HG03460 (cell line): Measurements from ENCODE around the gene SV2C.
"Not testable (repeated sequence)": the region's sequence is repeated elsewhere in the genome, so short reads cannot be mapped to it uniquely, and the experiment has no call there.

Experiments
- ATAC-seq: cut with Tn5 transposase; IDR thresholded peaks from one replicate; pipeline ENCODE4 v1.9.1; 2021; ENCODE audit not compliant: unreplicated experiment

SV2C gene

DNA sequence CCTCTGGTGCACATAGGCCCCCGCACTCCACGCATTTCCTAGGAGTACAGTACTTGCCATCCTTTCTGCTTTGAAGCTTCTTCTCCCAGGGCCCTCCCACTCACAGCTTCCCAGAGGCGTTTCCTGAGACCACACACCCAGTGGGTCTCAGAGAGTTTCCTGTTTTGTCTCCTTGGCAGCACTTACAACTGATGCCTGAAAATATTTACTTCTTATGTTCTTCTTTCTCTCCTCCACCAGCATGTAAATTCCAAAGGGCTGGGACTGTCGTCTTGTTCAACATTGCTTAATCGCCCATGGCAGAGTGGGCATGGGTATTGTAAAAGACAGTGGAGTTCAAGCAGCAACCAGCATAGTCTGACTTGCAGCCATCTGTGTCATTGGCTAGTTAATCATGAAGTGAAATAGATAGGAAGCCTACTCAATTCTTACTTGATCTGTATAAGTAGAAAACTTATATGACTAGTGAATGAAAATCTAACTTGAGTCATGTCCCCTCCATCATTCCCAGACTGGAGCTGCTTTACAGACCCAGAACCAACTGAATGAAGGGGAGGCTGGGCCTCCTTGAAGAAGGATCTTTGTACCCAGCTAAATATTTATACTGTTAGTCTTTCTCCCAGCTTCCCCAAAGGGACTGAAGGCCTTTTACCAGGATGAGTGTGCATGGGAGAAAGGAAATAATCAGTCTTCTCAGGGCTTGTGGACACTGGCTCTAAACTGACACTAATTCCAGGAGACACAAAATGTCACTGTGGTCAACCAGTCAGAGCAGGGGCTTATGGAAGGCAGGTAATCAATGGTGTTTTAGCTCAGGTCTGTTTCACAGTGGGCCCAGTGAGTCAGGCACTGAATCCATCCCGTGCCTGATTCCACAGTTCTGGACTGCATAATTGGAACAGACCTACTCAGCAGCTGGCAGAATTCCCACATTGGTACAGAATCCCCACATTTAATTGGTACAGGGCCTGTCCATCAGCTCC is 116.4 kb downstream of the SV2C start:
- no peak for ATAC-seq

DNA sequence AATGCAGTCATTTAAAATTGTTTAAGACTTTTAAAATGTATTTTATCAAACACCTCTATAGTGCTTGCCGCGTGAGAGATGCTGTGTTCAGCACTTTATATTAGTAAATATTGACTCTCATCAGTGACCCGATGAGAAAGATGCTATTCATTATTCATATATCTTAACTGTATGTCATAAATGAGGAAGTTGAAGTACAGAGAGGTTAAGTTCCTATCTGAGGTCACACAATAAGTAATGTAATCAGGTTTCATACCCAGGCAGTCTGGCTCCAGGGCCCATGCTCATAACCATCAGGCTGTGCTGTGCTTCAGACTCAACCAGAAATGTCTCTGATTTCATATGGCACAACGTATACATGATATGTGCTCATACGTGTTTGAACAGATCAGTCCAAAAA is 119.0 kb downstream of the SV2C start:
- no peak for ATAC-seq

- ATAC-seq: no peak
Measured at GRCh38 chr5:76204191-76204590, 121.0 kb downstream of the SV2C start.

DNA sequence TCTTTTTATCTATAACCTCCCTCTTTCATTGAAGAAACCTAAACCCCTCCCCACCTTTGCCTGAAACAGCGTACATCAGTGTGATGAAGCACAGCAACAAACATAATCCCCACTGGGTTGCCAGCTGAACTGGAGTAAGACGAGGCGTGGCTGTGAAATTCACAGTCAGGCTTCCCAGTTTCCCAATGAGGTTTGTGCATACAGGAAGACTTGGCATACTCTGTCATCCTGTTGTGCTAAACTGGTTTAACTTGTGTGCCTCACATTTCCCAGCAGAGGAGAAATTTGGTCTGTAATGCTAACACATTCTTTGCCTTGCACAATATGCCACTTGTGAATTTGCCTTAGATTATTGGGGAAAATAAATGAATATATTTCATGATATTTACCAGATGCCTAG is 121.5 kb downstream of the SV2C start:
- ATAC-seq: no peak

DNA sequence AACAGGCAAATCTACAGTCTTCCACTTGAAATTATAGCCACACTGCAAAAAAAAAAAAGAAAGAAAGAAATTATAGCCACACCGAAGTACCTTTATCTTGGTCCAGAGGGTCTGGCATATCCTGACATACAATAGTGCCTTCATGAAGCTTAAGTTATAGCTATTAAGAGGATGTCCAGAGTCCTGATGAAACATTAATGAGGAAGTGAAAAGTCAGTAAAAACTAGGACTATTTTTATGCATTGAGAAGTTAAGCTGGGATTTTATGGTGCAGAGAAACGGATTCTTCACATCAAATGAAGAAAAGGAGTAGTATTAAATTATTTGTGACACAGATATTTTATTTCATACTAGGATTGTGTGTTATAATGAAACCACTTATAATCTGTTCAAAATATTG is 123.9 kb downstream of the SV2C start:
- ATAC-seq: no peak

- ATAC-seq: no peak
Measured at GRCh38 chr5:76209297-76209696, 126.1 kb downstream of the SV2C start.

DNA sequence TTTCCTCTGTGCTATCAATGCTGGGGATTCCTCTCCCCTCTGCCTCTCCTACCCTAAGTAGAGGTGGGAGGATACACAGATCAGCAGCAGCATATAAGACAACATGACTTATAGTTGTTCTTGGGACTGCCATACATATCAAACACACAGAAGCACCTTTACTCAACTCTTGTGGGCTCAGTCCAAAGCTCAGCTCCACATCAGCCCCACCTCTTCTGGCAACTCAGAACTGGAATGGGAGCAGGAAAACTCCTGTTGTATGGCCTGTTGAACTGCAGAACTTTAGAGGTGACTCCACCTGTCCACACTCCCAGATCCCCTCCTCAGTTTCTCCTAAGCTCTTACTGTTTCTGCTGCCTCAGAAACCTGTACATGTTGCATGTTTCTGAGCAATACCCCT is 127.8 kb downstream of the SV2C start:
- ATAC-seq: no peak

- ATAC-seq: no peak
Measured at GRCh38 chr5:76213858-76214257, 130.7 kb downstream of the SV2C start.

GRCh38 chr5:76216748-76217147 is 133.6 kb downstream of the SV2C start:
- ATAC-seq: no peak

GRCh38 chr5:76219636-76220035 is 136.5 kb downstream of the SV2C start:
- no peak for ATAC-seq

- no peak for ATAC-seq
Measured at GRCh38 chr5:76221311-76221710, 138.1 kb downstream of the SV2C start.

DNA sequence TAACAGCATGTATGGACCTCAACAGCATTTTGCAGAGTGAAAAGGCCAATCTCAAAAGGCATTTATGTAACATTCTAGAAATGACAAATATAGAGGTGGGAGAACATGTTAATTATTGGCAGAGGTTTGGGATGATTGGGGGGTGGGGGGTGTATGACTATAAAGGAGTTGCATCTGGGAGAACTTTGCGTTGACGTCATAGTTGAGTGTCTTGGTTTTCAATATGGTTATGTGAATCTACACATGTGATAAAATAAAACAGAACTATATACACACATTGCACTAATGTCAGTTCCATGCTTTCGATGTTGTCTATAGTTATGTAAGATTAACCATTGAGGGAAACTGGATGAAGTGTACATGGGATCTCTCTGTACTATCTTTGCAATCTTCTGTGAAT is 139.1 kb downstream of the SV2C start:
- ATAC-seq: no peak

DNA sequence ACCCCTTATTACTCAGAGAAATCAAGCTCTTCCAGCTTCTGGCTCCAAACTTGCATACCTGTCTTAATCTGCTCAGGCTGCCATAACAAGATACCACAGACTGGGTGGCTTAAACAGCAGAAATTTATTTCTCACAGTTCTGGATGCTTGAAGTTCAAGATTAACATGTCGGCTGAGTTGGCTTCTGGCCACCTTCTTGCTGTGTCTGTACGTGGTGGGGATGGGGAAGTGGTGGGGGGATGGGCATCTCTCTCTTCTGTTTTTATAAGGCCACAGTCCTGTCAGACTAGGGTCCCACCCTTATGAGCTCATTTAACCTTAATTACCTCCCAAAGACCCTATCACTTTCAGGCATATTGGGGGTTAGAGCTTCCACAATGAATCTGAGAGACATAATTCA is 140.5 kb downstream of the SV2C start:
- no peak for ATAC-seq

DNA sequence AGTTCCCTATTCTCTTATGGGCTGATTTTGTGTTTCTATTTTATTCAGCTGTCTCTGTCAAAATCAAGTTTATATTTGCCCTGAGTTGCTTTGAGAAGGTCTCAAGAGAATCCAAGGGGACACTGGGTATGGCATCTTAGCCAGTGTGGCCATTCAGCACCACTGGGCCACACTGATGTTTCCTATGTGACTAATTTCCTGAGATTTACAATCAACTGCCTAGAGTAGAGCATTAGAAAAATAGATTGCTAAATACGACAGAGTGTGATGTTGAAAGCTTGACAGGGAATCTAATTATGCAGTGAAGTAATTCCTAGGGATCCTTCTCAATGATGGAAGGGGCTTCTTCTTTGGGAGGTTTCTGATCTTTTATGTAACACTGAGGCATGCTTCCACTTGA is 141.7 kb downstream of the SV2C start:
- no peak for ATAC-seq

GRCh38 chr5:76225336-76225735 is 142.2 kb downstream of the SV2C start:
- no peak for ATAC-seq

DNA sequence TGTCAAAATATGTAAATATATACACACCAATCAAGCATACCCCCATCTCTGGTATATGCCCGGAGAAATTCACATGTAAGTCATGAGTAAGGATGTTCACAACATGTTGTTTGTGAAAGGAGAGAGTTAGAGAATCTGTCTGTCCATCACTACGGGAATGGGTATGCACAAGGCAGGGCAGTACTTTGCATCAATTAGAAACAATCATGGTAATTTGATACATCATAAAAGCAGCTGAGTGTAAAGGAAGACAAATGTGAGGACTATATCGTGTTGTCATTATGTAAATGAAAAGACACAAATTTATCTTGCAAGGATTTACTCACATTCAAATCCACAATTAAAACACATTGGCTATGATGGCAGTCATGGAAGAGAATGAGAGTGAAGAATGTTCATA is 146.7 kb downstream of the SV2C start:
- ATAC-seq: no peak

- ATAC-seq: no peak
Measured at GRCh38 chr5:76230711-76231285, 147.6 kb downstream of the SV2C start.

DNA sequence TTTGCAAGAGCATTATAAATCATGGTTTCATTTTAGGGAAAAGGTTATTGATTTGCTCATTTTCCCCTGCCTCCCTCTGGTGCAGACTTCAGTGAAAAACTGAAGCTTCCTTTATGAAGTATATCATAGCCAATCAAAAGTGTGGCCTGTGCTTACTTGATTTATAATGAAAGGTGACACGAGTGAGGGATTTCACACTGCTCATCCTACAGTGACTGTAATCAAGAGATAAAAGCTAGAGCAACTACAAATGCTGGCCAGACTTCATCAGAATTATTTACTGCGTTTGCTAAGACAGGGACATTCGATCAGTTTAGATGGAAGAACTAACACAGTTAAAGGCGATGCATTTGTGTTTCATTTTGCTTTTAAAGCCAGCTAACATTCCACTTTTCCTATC is 151.5 kb downstream of the SV2C start:
- no peak for ATAC-seq

- ATAC-seq: no peak
Measured at GRCh38 chr5:76236684-76237083, 153.5 kb downstream of the SV2C start.

- ATAC-seq: no peak
Measured at GRCh38 chr5:76240336-76240735, 157.2 kb downstream of the SV2C start.

GRCh38 chr5:76242155-76242554 is 159.0 kb downstream of the SV2C start:
- not testable (repeated sequence) for ATAC-seq

DNA sequence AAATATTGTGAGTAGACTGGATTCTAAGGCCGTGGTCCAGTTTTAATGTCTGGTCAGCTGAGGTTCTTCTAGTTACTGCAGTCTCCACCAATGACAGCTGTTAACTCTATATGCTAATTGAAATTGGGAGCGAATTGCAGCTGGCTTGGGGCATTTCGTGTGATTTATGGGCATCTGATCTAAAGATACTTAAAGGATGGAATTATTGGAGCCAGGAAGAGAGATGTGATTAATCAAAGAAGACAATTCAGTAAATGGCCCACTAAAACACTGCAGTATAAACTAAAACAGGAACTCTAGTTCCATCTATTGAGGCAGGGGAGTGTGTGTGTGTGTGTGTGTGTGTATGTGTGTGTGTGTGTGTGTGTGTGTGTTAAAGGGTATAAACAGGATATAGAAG is 162.4 kb downstream of the SV2C start:
- no peak for ATAC-seq

DNA sequence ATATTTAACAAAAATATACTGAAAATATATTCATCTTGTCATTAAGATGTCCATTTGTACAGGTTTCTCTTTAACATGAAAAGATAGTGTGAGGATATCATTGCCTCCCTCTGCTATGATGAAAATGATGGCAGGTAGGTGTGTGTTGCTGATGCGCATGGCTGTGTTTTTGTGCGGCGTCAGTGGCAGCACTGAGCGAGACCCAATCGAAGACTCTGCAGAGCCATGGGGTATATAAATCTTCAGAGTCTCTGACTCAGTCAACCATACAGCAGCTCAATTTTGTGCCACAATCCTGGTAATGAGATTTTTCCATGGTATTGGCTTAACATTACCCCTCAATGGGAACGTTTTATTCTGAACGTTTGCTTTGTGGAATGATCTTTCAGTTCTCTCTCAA is 166.4 kb downstream of the SV2C start:
- ATAC-seq: no peak
